ENCODE data around the gene HEATR3.
"Not testable (repeated sequence)": the region's sequence is repeated elsewhere in the genome, so short reads cannot be mapped to it uniquely, and the experiment has no call there.

The HEATR3 gene

DNA sequence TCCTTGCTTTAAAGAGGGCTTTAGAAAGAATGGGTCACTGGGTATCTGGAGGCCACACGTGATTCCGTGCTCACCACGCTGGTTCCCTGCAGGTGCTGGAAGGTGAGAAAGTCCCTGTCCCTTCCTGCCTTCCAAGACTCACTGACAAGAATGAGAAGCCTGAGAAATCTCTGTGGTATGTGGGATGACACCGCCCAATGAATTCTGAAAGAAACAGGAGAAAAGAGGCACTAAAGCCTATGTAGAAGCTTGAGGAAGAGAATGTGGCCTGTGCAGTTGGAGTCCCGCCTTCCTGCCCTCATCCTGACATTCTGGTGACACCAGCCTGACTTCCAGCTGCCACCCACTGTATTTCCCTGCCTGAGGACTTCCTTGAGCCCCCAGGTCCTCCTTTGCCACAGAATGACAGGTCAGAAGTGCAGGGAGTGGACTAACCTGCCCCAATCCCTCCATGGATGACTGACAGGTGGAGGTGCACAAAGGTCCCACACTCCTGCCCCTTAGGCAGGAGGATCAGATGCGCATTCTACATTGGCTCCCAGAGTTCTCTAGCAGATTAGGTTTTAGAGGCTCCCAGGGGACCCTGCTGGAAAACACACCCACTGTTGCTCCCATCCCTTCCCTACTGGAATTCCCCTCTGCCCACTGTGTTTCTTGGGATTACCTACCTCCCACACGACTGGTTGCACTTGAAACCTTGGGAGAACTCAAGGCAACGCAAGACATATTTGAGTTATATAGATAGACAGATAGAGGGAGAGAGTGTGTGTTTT lies 48.8 kb downstream of the HEATR3 start:
- DNase-seq = no peak

DNA sequence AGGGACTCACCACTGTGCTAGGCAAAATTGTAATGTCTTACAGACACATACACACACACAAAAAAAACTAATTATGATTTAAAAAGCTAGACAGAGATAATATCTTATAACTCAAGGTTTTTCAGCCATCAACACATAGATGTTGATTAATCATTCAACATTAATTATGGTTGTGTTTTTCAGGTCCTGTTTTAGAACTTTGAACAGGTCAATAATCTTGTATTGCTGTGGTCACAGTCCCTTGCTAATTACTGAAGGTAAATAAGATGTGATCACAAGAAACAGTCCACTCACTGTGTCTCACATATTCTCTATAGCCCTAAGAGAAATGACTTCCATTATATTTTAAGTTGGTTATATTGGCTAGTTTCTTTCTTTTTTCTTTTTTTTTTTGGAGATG lies 54.9 kb downstream of the HEATR3 start:
- no peak for DNase-seq

DNA sequence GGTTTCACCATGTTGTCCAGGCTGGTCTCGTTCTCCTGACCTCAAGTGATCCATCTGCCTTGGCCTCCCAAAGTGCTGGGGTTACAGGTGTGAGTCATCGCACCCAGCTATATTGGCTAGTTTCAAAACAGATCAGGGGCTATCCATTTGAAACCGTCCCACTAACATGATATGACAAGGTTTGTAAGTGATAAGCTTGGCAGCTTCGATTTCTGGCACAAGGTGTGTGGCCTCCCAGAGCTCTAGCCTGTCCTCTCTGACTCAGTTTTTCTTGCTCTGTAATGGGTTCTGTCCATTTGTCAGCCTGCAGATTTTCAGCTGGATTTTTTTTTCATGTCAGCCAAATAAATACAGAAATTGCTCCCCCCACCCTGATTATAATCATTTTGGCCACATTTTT lies 55.5 kb downstream of the HEATR3 start:
- no peak for DNase-seq

DNA sequence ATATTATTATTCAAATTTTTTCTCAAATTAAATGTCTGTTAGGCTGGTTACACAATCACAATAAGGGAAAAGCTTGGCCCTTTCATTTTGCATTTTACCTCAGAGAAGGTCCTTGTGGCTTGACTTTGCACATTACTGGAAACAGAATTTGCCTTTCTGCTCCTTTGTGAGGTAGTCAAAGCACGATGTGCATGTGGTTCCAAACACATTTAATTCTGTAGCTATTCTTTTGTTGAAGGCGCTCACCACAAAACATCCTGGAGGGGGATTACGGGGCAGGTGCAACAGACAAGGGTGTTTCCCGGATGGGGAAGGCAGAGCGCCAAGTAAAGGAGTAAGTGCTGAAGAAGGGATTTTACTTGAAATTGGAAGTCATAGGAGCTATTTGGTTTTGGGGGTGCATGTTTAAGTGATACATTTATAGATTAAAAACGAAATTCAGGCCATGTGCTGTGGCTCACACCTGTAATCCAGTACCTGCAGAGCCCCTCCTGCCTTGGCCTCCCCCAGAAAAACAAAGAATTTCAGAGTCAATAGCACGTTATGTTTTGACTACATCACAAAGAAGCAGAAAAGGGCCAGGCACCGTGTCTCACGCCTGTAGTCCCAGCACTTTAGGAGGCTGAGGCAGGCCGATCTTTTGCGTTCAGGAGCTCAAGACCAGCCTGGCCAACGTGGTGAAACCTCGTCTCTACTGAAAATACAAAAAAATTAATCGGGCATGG lies 56.1 kb downstream of the HEATR3 start:
- DNase-seq = peak; percentile 19

DNA sequence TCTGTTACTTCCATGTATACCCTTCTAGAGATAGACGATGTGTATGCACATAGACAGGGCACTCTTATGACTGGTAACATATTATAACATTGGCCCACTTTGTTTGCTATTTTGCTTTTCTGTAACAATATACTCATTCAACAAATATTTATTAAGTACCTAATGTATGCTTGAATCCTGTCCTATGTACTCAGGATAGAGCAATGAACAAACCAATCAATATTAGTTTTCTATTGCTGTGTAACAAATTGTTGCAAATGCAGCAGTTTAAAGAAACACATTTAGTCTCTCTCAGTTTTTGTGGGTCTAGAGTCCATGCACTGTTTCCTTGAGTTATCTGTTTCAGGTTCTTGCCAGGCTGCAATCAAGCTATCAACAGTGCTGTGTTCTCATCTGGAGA lies 57.6 kb downstream of the HEATR3 start:
- DNase-seq = no peak

DNA sequence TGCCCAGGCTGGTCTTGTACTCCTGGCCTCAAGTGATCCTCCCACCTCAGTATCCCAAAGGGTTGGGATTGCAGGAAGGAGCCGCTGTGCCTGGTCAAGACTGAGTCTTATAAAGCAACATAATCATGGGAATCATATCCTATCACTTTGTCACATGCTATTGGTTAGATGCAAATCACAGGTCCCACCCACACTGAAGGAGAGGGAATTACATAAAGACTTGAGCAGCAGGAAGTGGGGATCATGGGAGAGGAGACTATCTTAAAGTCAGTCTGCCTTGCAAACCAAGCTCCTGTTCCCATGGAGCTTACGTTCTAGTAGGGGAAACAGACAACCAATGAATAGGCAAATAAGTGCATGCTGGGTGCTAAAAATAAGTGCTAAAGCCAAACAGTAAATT lies 59.0 kb downstream of the HEATR3 start:
- DNase-seq = no peak

DNA sequence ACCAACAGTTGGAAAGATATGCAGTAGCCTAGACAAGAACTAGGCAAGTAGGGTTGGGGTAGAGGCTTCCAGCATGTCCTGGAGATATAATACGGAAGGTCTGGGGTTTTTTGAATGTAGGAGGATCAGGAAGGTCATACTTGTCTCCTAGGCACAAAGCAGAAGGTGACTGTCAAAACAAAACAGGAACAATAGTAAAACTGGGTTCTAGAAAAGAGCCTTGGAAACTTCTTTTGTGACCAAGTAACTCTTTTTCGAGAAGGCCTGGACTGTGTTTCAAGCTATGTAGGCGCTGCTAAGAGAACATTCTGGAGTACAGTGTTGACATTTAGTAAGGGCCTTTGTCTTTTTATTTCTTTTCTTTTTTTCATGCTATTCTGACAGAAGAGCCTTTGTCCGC lies 60.4 kb downstream of the HEATR3 start:
- DNase-seq = no peak

DNA sequence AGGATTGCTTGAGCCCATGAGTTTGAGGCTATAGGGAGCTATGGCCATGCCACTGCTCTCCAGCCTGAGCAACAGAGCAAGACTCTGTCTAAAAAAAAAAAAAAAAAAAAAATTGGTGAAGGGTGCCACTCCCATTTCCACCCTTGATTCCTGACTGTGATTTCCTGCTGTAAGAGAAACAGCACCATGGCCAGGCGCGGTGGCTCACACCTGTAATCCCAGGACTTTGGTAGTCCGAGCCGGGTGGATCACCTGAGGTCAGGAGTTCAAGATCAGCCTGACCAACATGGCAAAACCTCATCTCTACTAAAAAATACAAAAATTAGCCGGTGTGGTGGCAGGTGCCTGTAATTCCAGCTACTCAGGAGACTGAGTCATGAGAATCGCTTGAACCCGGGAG lies 66.8 kb downstream of the HEATR3 start:
- not testable (repeated sequence) for DNase-seq

DNA sequence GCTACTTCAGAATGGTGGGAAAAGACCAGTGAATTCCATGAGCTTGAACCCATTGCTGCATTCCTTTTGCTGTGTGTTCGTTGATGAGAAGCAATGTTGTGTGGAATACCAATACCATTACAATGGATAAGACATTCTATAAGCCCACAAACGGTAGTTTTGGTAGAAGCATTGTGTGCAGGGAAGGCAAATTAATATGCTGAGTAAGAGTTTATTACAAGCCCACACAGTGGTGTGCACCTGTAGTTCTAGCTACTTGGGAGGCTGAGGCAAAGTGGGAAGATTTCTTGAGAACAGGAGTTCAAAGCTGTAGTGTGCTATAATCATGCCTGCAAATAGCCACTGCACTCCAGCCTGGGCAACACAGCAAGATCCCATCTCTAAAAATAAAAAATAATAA lies 67.4 kb downstream of the HEATR3 start:
- DNase-seq = no peak

DNA sequence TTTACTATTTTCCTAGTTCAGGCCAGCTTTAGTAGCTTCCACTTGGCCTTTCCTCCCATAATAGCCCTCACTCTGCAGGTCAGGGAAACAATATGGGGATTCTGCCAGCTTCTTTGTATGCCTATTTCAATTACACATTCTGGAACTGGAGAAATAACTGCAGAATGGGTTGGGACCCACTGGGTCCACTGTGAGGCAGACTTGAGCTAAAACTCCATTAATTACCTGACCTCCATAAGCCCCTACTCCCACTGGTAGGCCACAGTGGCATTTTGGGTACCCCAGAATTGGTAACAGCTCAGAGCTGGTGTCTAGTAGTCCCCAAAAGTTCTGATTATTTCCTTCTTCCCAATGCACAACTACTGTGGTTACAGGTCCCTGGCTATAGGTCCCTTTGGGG lies 70.6 kb downstream of the HEATR3 start:
- no peak for DNase-seq

DNA sequence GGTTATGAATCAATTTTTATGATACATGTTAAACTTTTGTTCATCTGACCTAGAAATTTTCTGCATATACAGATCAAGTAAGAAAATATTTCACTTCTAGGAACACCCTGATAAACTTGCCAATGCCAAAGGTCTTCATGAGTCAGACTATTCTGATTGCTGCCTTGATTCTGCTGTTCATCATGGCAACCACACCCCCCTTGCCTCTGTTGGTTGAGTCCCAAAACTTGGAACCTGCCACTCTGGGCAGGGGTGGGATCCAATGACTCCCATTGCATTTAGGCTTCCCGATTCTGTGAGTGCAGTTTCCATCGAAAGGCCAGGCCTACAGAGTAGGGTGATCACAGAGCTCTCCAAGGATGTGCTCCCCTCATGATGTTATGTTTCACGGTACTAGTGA lies 71.5 kb downstream of the HEATR3 start:
- no peak for DNase-seq

DNA sequence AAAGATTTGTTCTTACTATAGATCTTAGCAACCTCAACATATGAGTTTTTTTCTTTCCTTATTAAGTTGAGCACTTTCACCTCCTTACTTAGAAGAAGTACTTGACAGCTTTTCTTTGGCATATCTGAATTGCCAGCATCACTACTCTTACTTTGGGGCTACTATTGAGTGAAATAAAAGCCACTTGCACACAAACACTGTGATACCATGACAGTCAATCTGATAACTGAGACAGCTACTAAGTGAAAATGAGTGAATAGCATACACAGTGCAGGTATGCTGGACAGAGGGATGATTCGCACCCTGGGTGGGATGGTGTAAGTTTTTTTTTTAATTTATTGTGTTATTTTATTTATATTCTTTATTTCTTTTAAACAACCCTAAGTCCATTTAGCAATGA lies 73.8 kb downstream of the HEATR3 start:
- DNase-seq = no peak

DNA sequence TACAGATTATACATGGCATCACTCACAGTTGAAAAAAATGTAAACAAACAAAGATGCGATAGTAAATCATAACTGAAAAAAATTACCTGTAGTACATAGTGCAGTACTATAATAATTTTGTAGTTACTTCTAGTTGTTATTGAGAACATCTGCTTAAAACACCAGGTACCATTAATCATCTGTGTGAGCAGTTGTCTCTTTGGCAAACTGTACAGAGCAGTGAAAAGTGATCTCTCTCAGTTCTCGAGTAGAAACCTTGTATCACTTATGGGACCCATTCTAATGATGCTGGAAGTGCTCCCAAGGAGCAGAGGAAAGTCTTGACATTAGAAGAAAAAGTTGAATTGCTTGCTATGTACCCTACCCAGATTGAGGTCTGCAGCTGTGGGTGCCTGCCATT lies 78.4 kb downstream of the HEATR3 start:
- no peak for DNase-seq

DNA sequence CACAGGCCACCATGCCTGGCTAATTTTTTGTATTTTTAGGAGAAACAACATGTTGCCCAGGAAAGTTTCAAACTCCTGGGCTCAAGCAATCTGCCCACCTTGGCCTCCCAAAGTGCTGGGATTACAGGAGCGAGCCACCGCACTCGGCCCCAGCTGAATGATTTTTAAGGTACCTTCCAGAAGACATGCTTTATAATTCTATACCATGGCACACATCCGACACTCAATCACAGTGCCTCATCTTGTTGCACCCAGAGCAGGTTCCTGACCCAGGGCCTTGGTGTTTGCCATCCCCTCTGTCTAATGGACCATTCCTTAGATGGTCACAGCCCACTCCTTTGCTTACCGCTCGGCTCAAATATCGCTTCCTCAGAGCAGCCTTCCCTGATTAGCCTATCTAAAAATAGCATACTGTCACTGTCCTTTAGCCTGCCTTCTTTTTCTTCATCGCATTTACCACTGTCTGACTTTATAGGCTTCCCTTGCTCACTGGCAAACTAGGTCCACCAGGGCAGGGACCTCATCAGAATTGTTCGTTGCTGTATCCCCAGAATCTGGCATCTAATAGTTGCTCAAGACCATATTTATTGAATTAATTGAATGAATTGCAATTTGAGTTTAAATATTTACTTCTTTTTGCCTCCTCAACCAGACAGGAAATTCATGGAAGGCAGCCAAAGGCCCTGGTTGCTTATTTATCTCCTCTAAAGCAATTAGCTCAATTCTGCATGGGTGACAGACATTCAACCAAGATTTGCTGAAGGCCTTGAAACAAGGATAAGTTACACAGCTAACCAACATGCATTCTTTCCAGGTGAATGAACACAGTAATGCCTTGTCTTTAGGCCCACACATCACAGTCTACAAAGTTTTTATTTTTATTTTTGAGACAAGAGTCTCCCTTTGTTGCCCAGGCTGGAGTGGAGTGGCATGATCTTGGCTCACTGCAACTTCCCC lies 81.0 kb downstream of the HEATR3 start:
- DNase-seq = no peak

DNA sequence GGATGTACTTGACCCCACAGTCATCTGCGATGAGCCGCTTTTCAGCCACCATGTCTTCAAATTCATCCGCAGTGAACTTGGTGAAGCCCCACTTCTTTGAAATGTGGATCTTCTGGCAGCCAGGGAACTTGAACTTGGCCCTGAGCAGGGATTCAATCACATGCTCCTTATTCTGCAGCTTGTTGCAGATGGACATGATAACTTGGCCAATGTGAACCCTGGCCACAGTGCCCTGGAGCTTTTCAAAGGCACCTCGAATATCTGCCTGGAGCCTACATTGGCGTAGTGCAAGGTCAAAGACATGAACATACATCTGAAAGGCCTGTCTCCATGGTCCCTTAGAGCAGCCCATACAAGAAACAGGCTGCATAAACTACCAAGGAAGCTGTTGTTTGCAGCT lies 85.6 kb downstream of the HEATR3 start:
- DNase-seq = no peak

DNA sequence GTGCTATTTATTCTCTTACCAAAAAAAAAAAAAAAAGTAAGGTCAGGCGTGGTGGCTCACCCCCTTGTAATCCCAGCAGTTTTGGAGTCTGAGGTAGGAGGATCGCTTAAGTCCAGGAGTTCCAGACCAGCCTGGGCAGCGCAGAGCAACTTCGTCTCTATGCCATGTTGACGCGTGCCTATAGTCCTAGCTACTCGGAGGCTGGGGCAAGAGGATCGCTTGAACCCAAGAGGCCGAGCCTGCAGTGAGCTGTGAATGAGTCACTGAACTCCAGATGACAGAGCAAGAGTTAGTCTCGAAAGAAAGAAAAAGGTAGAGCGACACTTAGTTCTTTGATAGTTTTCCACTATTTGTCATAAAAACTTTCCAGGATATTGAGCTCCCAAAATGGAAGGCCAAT lies 86.0 kb downstream of the HEATR3 start:
- no peak for DNase-seq

DNA sequence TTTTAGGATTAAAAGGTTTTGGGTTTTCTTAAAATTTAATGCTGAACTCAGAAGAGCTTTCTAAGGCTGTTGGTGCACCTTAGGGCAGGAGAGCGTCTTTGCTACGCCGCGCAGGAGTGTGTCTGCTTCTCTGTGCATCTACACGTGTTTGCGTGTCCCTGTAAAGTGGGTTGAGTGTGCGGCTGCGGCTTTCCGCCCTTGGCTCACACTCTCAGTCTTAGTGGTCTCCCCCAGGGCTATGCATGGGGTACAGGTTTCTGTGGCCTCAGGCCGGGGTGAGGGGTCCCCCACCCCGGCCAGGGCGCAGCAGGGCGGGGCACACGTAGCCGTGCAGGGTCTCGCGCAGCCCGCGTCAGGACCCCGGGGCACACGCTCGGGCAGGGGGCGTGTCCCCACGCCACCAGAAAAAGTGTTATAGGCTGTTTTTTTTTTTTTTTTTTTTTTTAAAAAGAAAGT lies 86.6 kb downstream of the HEATR3 start:
- DNase-seq = peak; percentile 70

DNA sequence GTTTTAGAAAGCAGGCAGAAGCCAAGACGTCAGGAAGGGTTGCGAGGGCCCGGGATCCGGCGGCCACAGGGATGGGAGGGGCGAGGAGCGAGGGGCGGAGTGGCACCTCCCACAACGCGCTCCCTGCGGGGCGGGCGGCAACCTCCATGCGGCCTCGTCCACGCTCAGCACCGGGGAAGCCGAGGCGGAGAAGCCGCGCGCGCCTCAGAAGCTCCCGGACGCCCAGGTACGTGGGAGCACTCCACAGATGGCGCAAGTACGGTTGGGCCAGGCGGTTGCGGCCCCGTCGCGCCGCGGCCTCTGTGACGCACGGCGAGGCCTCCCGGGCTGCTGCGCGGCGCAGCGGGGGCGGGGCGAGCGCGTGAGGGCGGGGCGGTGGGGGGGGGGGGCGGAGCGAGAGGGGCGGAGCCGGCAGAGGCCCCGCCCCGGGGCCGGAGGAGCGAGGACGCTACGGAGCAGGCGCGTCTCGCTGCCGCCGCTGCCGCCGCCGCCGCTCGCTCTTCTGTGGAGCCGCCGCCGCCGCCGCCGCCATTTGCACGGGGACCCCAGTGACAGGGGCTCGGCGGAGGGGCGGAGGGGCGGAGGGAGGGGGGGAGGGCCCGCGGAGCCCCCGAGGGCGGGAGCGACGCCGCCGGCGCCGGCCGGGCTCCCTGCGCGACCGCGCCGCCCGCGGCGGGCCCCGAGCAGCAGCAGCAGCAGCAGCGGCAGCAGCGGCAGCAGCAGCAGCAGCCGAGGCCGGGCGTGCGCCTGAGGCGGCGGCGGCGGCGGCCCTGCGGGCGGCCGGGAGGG lies 87.2 kb downstream of the HEATR3 start, which contains the start of gene TENT4B:
Gene TENT4B (plus strand): TSS at position 500 of the 789 bp plus-strand sequence. CDS start 316 bp downstream, outside the sequence.
- DNase-seq = peak; percentile 89

DNA sequence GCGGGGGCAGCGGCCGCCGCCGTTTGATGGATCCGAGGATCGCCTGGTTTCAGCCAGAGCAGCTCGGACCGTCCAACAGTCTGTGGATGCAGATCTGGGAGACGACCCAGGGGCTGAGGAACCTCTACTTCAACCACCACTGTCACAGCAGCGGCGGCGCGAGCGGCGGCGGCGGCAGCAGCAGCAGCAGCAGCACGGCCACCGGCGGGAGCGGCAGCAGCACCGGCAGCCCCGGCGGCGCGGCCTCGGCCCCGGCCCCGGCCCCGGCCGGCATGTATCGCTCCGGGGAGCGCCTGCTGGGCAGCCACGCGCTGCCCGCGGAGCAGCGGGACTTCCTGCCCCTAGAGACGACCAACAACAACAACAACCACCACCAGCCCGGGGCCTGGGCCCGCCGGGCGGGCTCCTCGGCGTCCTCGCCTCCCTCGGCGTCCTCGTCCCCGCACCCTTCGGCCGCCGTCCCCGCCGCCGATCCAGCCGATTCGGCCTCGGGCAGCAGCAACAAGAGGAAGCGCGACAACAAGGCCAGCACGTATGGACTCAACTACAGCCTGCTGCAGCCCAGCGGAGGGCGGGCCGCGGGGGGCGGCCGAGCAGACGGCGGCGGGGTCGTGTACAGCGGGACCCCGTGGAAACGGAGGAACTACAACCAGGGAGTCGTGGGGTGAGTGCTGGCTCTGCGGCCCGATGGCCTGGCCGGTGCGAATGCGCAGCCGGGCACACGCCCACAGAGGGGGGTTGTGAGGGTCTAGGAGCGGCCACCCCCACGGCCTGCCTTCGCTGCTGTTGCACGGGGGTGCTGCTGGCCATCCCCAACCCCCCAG lies 88.0 kb downstream of the HEATR3 start:
- peak; percentile 21 for DNase-seq

DNA sequence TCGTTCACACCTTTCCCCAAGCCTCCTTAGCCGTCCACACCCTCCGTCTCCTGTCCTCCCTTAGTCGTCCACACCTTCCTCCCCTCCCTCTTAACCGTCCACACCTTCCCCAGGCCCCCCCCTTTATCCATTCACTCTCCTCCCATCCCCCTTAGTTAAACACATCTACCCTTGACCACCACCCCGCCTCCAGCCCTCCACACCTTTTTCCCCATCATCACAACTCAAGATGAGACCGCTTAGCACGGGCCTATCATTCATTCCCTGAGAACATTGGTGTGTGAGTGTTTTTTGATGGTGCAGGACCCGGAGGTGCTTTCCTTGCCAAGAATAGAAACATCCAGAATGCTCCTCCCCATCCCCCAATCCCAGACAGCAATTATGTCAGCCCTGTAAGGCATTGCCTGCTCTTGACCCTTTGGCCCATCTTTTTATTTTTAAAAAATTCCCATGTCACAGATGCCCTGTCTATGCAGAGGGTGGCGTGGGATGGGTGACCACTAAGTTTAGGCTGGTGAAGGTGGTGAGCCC lies 88.7 kb downstream of the HEATR3 start:
- DNase-seq = no peak

DNA sequence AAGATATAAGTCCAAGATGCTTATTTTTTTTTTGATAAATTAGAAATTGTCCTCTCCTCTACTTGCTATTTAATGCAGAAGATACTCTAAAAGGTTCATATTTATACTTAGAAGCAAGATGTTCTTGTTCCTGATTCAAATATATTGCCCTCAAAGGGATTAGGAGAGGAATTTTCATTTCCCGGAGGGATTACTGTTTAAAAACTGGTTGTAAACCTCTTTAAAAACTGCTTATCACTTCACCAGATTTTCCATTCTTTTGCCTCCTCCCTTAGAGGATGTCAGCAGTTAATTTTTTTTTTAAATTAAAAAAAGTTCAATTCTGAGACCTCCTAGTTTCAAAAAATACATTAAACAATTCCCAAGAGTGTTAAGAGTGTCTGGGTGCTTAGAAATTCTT lies 90.2 kb downstream of the HEATR3 start:
- no peak for DNase-seq

All from CD4-positive, alpha-beta T cell treated with Interleukin-15 for 1 hour (primary cell).